Measurements from ENCODE around the gene GPR135. TPM values are rescaled to one million over a fixed set of nuclear protein-coding genes. Genes with fewer than 3 reads are reported as not detected.

The GPR135 gene
- 1 to 10 TPM; 5.8 to 8.2 (median 6.6) TPM for total RNA-seq

GRCh38 chr14:59465316-59466135, at the start of gene GPR135:
Gene GPR135, minus strand, starts transcription at chr14:59465380. Its CDS starts 154 bp downstream, at chr14:59465226.
- no peak for TF ChIP-seq CTCF (IDR thresholded peaks at IDR 0.05; ENCODE audit: low read depth)

GRCh38 chr14:59511916-59512575, 46.9 kb upstream of the GPR135 start:
- TF ChIP-seq CTCF (IDR thresholded peaks at IDR 0.05; ENCODE audit: low read depth) = no peak

- no peak for TF ChIP-seq CTCF (IDR thresholded peaks at IDR 0.05; ENCODE audit: low read depth)
Measured at GRCh38 chr14:59510966-59511365, 45.8 kb upstream of the GPR135 start.

GRCh38 chr14:59510001-59510400, 44.8 kb upstream of the GPR135 start:
- TF ChIP-seq CTCF (IDR thresholded peaks at IDR 0.05; ENCODE audit: low read depth) = no peak

- no peak for TF ChIP-seq CTCF (IDR thresholded peaks at IDR 0.05; ENCODE audit: low read depth)
Measured at GRCh38 chr14:59509101-59509500, 43.9 kb upstream of the GPR135 start.

DNA sequence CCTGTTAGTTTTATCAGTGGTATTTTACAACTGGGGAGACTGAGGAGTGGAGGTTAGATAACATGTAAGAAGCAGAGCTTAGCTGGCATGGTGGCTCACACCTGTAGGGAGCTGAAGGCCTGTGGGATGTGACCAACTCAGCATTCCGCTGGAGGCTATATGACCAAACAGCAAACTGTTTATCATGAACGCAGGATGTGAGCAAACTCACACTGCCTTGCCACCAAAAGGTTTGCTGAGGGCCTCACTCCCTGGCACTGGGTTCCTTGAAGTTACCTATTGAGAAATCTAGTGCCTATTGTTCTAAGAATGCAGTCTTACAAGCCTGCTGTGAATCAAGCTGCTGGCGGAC, 42.5 kb upstream of the GPR135 start:
- no peak for TF ChIP-seq CTCF (IDR thresholded peaks at IDR 0.05; ENCODE audit: low read depth)

DNA sequence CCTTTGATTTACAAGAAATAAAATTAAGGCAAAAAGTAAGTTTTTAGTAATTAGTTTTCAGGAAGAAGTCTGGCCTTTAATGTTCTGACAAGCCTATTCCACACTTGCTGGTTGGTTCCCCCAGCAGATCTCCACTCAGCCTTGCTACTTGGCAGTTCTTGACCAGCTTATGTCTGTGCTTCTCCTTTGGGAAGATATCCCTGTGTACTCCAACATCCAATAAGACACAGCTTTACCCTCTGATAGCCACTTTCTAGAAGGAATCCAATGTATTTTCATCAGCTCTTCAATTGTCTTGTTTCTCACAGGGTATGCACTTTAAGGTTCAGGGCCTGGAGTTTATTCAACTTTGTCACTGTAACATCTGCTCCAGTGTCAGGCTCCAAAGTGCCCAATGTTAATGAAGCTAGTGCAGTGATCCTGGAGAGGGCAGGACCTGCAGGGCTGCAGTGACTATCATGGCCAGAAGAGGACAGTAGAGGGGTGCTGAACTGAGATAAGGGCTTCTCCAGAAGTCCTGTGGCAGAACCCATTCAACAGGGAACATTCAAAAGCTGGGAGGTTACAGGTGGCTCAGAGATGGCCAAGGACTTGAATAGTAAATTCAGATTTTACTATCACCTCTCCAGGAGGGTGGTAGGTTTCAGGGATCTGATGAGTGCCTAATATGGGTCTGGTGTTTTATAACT, 42.0 kb upstream of the GPR135 start:
- TF ChIP-seq CTCF (IDR thresholded peaks at IDR 0.05; ENCODE audit: low read depth) = no peak

Measured in subcutaneous adipose tissue (tissue), 4 donors.